GM19240 (cell line): ENCODE data around the gene DCC.

Experiments
- DNase-seq: peaks from one replicate; pipeline ENCODE4 v3.0.0; 2011; ENCODE audit warnings: low spot score; ENCODE audit not compliant: insufficient read length

Gene DCC

GRCh38 chr18:52902188-52902587, 562.2 kb downstream of the DCC start:
- DNase-seq: no peak

- no peak for DNase-seq
Observed at GRCh38 chr18:52903857-52904256, 563.9 kb downstream of the DCC start.

GRCh38 chr18:52907543-52908308, 567.7 kb downstream of the DCC start:
- DNase-seq: no peak

- DNase-seq: no peak
Observed at GRCh38 chr18:52914148-52914547, 574.2 kb downstream of the DCC start.

GRCh38 chr18:52920665-52921064, 580.7 kb downstream of the DCC start:
- no peak for DNase-seq

GRCh38 chr18:52933356-52933755, 593.4 kb downstream of the DCC start:
- no peak for DNase-seq

- DNase-seq: no peak
Observed at GRCh38 chr18:52936931-52937330, 596.9 kb downstream of the DCC start.

GRCh38 chr18:52937840-52938239, 597.8 kb downstream of the DCC start:
- DNase-seq: no peak

- no peak for DNase-seq
Observed at GRCh38 chr18:52945552-52945951, 605.6 kb downstream of the DCC start.

- no peak for DNase-seq
Observed at GRCh38 chr18:52948868-52949444, 609.0 kb downstream of the DCC start.

- no peak for DNase-seq
Observed at GRCh38 chr18:52950155-52950554, 610.2 kb downstream of the DCC start.

GRCh38 chr18:52953387-52953786, 613.4 kb downstream of the DCC start:
- no peak for DNase-seq

- no peak for DNase-seq
Observed at GRCh38 chr18:52963481-52963880, 623.5 kb downstream of the DCC start.

- DNase-seq: no peak
Observed at GRCh38 chr18:52970686-52971085, 630.7 kb downstream of the DCC start.

- no peak for DNase-seq
Observed at GRCh38 chr18:52971097-52971496, 631.1 kb downstream of the DCC start.

GRCh38 chr18:52979892-52980291, 639.9 kb downstream of the DCC start:
- no peak for DNase-seq

GRCh38 chr18:52991246-52991645, 651.2 kb downstream of the DCC start:
- DNase-seq: no peak

GRCh38 chr18:52992041-52992440, 652.0 kb downstream of the DCC start:
- DNase-seq: no peak

GRCh38 chr18:52995875-52996274, 655.9 kb downstream of the DCC start:
- DNase-seq: no peak

- no peak for DNase-seq
Observed at GRCh38 chr18:52999633-53000032, 659.6 kb downstream of the DCC start.

- DNase-seq: no peak
Observed at GRCh38 chr18:53004798-53005197, 664.8 kb downstream of the DCC start.

- DNase-seq: no peak
Observed at GRCh38 chr18:53018791-53019190, 678.8 kb downstream of the DCC start.

GRCh38 chr18:53025247-53025646, 685.2 kb downstream of the DCC start:
- DNase-seq: no peak
